Head of caudate nucleus (tissue), 42 donors: ENCODE measurements around the gene GSTCD.
"Not testable (repeated sequence)": the region's sequence is repeated elsewhere in the genome, so short reads cannot be mapped to it uniquely, and the experiment has no call there.

ENCODE experiments used
- DNase-seq, 42 donors: peaks; one replicate each; pipeline versions ENCODE4 v3.0.0 to v3.0.0-alpha.2; 2020 to 2021; ENCODE audit warnings: mixed read lengths in 7 of 42
- intact Hi-C: fragments of 100-400 bp; cut with DNase I; formaldehyde crosslinking; loops from one replicate; pipeline ENCODE4 v1.15.0; 2022

GSTCD gene

DNA sequence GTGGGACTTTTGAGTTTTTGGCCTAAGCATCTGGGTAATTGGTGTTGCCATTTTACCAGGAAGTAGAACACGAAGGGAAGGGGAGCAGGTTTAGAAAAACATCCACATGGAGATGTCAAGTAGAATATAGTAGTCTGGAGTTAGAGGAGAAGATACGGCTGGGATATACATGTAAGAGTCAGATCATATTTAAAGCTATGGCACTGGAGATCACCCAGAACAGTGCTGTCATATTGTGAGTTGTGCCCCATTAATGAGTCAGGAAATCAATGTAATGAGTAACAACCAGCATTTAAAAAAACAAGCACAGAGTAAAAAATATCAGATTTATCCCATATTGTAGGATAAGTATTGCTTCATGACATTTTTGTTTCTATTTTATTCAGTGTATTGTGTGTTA, 4.2 kb downstream of the GSTCD start:
- intact Hi-C loops, result no loop called here
- DNase-seq, result no peak

DNA sequence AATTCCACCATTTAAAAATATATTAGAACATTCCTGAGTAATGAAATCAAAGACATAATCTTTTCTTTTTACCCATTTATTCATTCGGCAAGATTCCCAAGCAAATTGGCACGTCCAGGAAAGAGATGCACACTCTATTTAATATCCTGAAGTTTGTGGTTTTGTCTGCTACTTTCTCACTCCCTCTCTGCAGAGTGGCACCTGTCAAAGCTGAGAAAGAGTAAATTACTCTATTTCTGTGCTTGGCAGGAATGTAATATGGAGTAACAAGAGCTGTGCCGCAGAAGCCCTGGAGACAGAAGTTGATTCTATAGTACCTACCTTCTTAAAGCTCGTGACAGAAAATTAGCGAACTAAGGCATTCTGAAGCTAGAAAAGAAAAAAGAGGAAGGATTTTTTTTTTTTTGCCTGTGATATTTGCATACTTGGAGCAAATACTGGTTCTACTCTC, 5.5 kb downstream of the GSTCD start:
- no peak for DNase-seq
- intact Hi-C loops, result no loop called here

DNA sequence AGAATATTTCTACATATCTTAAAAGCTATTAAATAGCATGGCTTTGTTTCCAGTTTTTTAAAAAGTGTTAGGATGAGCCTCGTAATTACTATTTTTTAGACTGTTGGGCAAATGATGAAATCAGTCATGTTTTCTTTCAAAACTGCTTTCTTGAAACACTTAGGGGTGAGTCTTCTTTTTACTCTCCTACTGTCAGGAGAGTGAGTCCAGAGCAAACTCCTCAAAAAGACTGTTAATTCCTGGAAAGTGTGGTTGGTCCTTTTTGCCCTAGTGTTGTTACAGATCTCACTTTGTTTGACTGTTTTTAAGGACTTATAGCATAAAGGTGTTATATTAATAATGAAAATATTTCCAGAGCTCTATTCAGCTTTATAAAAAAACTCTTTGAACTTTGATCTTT, 6.3 kb downstream of the GSTCD start:
- no peak for DNase-seq
- intact Hi-C loops, result no loop called here

DNA sequence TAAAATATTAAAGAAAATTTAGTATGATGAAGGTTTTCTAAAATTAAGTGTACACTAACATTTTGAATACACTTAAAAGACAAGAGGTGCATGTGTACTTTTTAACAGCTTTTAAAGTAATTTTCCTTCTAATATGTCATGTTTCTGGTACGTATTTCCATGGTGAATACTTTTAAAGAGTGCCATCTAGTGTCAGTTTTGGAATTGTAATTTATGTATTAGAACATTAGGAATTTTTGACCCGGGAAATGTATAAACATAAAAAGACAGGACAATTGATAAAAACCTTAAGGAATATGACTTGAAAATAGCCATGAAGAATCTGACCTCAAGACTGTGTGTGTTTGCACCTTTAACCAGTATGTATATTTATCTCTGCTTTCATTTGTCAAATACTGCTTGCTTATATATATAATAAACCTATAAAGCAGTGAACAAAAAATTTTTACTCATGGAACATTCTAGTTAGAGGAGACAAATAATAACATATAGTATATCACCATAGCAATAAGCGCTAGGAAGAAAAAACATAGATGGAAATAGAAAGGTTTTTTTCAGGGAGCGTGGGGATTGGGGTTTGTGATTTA, 7.2 kb downstream of the GSTCD start:
- intact Hi-C loops, result no loop called here
- no peak for DNase-seq

DNA sequence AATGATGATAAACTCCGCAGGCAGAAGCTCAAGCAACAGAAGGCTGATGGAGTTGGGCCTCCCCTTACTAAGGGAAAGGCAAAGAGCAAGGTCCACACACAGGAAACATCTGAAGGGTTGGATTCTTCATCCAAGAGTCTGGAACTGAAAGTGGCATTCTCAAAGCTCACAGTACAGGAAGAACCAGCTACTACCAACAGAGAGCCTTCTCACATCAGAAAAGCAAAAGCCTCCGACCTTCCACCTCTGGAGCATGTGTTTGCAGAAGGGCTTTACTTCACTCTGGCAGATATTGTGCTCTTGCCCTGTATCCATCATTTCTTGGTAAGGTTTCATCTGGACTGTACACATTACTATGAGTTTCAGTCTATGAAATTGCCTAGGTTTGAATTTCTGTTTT, 10.6 kb downstream of the GSTCD start:
- DNase-seq, result no peak
- intact Hi-C loops, result no loop called here

DNA sequence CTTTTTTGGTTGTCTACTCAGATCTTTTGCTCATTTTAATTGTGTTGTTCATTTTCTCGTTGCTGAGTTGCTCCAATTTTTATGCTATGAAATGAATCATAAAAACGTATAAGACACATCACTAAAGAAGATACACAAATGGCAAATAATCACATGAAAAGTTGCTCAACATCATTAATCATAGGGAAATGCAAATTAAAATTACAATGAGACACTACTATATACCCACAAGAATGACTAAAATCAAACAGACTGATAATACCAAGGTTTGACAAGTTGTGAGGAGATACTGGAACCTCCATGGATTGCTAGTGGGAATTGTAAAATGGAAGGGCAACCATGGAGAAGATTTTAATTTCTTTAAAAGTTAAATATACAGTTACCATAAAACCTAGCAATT, 17.0 kb downstream of the GSTCD start:
- intact Hi-C loops, result no loop called here
- no peak for DNase-seq

DNA sequence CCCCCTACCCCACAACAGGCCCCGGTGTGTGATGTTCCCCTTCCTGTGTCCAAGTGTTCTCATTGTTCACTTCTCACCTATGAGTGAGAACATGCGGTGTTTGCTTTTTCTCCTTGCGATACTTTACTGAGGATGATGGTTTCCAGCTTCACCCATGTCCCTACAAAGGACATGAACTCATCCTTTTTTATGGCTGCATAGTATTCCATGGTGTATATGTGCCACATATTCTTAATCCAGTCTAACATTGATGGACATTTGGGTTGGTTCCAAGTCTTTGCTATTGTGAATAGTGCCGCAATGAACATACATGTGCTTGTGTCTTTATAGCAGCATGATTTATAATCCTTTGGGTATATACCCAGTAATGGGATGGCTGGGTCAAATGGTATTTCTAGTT, 21.3 kb downstream of the GSTCD start:
- intact Hi-C loops, DNase-seq: not testable (repeated sequence)

DNA sequence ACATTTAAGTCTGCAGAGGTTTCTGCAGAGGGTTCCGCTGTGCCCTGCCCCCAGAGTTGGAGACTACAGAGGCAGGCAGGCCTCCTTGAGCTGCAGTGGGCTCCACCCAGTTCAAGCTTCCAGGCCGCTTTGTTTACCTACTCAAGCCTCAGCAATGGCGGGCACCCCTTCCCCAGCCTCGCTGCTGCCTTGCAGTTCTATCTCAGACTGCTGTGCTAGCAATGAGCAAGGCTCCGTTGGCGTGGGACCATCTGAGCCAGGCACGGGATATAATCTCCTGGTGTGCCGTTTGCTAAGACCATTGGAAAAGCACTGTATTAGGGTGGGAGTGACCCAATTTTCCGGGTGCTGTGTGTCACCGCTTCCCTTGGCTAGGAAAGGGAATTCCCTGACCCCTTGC, 26.6 kb downstream of the GSTCD start:
- DNase-seq, intact Hi-C loops: not testable (repeated sequence)

DNA sequence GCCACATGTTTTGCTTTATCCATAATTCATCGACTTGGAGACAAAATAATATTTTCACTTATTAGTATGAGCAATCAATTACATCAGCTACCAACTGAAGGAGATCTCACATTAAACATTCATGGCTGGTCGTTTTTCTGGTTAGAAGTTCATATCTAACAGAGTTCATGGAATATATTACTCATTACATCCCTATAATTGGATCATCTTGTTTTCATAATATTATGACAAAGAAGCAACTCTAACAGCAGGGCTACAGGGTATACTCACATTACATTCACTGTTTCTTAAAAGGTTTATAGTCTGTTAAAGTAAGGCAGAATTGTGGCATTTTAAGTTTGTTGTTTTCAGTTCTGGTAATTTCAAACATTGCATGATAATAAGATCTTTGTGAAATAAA, 33.0 kb downstream of the GSTCD start:
- intact Hi-C loops, result no loop called here
- DNase-seq, result no peak

DNA sequence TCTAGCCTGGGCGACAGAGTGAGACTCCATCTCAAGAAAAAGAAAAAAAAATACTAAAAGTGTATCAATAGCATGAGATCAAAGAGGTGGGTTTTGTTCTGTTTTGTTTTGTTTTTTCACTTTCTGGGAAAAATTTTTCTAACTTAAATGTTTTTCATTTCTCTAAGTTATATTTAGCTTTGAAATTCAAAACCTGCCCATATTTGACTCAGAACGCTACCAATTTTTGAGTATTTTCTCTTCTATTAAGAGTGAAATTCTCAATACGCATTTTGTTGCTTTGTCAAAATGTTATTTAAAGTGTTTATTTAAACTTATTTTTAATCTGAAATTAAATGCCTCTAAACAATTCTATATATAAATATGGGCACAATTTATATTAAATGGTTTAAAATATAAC, 39.6 kb downstream of the GSTCD start:
- intact Hi-C loops, result no loop called here
- DNase-seq, result no peak

DNA sequence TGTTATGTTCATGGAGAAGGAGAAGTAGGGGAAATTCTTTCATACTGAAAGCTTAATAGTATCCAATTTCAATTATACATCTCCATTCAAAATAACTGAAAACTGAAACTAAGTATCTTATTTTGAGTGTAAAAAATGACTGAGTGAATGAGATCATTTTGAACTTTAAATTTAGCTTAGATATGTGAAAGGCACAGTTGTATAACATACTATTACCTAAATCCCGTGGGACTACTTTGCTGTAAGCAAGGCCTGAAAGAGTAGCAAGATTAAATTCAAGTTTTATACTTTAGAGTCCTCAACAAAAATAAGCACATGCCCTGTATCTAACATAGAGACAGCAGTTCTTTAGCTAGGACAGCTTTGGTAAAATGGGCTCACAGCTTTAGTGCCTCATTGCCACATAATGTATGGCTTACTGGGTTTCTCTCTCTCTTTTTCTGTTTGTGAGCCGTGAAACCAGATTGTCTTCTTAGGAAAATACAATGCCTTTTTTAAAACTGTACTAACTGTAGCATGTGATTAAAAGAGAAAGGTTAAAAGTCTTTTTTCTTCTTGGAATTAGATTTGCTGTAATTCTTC, 43.2 kb downstream of the GSTCD start:
- no peak for DNase-seq
- intact Hi-C loops, result no loop called here

DNA sequence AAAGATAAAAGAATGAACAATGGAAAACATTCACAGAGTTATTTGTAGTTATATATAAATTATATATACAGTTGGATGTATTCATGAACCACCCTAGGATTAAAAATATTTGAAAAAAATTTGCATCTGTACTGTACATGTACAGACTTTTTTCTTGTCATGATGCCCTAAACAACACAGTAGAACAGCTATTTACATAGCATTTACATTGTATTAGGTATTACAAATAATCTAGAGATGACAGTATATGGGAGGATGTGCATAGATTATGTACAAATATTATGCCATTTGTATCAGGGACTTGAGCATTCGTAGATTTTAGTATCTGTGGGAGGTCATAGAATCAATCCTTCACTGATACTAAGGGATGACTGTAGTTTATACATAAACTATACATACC, 44.8 kb downstream of the GSTCD start:
- intact Hi-C loops, result no loop called here
- no peak for DNase-seq

DNA sequence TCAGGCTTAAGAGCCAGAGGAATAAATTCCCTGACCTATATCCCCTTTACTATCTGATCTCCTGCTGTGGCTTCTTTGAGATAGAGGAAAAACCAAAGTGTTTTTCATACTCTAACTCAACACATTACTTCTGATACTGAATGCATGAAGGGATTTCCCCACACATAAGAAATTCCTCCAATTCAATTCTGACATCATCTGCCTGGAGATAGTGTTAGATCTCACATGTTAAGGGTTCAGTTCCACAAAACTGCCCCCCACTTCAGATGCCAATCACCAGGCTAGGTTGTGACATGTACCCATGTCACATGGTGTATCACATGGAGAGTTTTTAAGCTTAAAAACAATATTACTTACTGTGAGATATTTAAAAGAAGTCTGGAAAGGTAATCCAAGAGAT, 46.8 kb downstream of the GSTCD start:
- DNase-seq, result no peak
- intact Hi-C loops, result no loop called here

DNA sequence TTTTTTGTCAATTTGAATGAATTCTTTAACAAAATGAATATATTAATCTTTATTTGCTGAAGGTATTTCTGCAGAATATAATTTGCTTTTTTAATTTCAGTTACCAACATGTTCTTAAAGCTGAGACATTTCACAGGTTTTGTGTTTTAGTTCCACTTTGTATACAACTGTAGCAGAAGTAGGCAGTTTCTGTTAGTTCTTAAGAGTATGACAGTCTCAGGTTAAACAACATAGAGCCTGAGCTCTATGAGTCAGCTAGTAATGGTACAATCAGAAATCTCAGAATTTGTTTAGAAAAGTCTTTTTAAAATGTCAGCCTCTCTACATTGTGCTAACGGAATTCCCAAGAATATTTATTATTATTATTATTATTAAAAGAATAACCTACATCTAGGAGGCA, 50.4 kb downstream of the GSTCD start:
- no peak for DNase-seq
- intact Hi-C loops, result no loop called here

DNA sequence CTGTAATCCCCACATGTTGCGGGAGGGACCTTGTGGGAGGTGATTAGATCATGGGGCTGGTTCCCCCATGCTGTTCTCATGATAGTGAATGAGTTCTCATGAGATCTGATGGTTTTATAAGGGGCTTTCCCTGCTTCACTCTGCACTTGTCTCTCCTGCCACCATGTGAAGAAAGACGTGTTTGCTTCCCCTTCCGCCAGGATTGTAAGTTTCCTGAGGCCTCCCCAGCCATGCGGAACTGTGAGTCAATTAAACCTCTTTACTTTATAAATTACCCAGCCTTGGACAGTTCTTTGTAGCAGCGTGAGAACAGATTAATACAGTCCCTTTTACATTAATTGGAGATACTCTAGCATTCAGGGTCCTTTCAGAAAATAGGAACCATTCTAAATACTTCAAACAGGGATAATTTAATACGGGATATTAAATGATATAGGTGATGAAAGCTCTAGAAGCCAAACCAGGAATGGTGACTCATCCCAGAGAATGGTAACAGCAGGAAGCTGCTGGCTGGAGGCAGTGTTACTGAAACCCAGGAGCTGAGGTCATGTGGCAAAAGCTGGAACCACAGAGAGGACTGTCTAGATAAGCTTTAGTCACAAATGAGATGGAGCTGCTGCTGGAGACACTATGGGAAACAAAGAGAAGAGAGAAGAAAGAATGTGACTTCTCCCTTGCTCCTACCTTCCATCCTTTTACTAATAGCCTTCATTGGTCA, 57.3 kb downstream of the GSTCD start:
- DNase-seq, result no peak
- intact Hi-C loops, result no loop called here

DNA sequence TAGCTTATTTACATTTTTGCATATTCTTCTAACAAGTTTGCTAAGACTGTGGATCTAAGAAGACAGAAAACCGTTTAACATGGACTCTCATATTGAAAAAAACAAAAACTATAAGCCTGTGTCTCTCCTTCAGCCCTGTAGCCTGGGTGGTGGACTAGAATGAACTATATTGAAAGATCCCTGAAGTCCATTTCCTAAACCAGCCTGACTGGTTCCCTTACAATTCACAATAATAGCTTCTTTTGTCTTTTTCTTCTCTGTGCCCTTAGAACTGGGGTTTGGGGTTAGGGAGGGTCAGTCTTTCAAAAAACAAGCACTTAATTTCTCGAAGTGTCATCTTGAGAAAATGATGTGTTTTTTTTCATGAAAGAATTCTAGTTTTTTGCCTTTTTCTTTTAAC, 59.0 kb downstream of the GSTCD start:
- no peak for DNase-seq
- intact Hi-C loops, result no loop called here

DNA sequence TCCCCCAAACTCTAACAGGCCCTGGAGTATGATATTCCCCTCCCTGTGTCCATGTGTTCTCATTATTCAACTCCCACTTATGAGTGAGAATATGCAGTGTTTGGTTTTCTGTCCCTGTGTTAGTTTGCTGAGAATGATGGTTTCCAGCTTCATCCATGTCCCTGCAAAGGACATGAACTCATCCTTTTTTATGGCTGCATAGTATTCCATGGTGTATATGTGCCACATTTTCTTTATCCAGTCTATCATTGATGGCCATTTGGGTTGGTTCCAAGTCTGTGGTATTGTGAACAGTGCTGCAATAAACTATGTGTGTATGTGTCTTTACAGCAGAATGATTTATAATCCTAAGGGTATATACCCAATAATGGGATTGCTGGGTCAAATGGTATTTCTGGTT, 61.9 kb downstream of the GSTCD start:
- DNase-seq, intact Hi-C loops: not testable (repeated sequence)

DNA sequence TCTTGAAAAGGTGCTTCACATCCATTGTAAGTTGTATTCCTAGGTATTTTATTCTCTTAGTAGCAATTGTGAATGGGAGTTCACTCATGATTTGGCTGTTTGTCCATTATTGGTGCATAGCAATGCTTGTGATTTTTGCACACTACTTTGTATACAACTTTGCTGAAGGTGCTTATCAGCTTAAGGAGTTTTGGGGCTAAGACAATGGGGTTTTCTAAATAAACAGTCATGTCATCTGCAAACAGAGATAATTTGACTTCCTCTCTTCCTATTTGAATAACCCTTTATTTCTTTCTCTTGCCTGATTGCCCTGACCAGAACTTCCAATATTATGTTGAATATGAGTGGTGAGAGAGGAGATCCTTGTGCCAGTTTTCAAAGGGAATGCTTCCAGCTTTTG, 63.5 kb downstream of the GSTCD start:
- intact Hi-C loops, DNase-seq: not testable (repeated sequence)

DNA sequence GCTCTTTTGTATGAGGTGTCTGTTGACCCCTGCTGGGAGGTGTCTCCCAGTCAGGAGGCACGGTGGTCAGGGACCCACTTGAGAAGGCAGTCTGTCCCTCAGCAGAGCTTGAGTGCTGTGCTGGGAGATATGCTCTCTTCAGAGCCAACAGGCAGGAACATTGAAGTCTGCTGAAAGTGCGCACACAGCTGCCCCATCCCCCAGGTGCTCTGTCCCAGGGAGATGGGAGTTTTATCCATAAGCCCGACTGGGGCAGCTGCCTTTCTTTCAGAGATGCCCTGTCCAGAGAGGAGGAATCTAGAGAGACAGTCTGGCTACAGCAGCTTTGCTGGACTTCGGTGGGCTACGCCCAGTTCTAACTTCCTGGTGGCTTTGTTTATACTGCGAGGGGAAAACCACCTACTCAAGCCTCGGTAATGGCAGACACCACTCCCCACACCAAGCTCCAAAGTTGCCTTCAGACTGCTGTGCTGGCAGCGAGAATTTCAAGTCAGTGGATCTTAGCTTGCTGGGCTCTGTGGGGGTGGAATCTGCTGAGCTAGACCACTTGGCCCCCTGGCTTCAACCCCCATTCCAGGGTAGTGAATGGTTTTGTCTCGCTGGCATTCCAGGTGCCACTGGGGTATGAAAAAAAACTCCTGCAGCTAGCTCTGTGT, 67.3 kb downstream of the GSTCD start:
- intact Hi-C loops, DNase-seq: not testable (repeated sequence)

DNA sequence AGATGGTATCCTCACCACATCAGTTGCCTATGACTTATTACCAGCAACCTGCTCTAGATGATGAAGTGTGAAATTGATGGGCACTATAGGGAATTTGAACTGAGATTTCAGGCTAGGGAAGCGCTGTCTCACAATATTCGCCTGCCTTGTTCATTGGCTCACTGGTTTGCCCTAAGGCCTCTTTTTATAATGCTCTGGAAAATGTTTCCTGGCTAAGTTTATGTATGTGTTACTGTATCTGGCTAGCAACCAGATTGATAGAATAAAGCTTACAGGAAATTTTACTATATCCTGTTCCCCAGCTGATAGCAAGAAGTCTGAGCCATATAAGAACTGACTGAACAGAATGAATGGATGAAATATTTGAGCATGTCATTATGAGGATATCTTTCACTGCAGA, 71.6 kb downstream of the GSTCD start:
- intact Hi-C loops, result no loop called here
- DNase-seq, result no peak
